GM23338 (cell line): Measurements from ENCODE around the gene DCAF7.

Experiments used
- CREB1 ChIP-seq: fragments of 250-450 bp; sonication (Bioruptor Pico); IDR thresholded peaks from 2 replicates; pipeline ENCODE4 v1.5.0; 2020; ENCODE audit warnings: low read depth, mild to moderate bottlenecking, moderate library complexity
- CTCF ChIP-seq, 2 experiments: fragments of 200-600 bp in 1 of 2; sonication (generic) in 1 of 2; conservative IDR thresholded peaks; 2 replicates each; pipeline versions ENCODE4 v1.5.1 to v1.6.1; 2016 to 2017; ENCODE audit warnings: antibody characterized with exemption in 2 of 2, low read depth in 2 of 2, mild to moderate bottlenecking in 2 of 2, moderate library complexity in 1 of 2
- ETS1 ChIP-seq: IDR thresholded peaks from 2 replicates; pipeline ENCODE4 v1.6.1; 2016; ENCODE audit warnings: antibody characterized with exemption
- EZH2 ChIP-seq: fragments of 200-600 bp; sonication (generic); IDR thresholded peaks from one replicate; pipeline ENCODE4 v1.8.0; 2017; ENCODE audit warnings: antibody characterized with exemption, mild to moderate bottlenecking, low read depth; ENCODE audit not compliant: unreplicated experiment
- EZH2phosphoT487 ChIP-seq: fragments of 200-600 bp; sonication (generic); IDR thresholded peaks from one replicate; pipeline ENCODE4 v1.8.1; 2018; ENCODE audit warnings: antibody characterized with exemption; ENCODE audit not compliant: unreplicated experiment
- JUNB ChIP-seq: IDR thresholded peaks from one replicate; pipeline ENCODE4 v1.6.1; 2016; ENCODE audit warnings: antibody characterized with exemption; ENCODE audit not compliant: unreplicated experiment
- NANOG ChIP-seq: IDR thresholded peaks from 2 replicates; pipeline ENCODE4 v1.6.1; 2016; ENCODE audit warnings: antibody characterized with exemption, borderline replicate concordance
- POLR2AphosphoS5 ChIP-seq: IDR thresholded peaks from 2 replicates; pipeline ENCODE4 v1.6.1; 2016; ENCODE audit warnings: antibody characterized with exemption, low read depth
- REST ChIP-seq: IDR thresholded peaks from one replicate; pipeline ENCODE4 v1.6.1; 2018; ENCODE audit warnings: antibody characterized with exemption; ENCODE audit not compliant: unreplicated experiment
- STAT1 ChIP-seq: IDR thresholded peaks from one replicate; pipeline ENCODE4 v1.6.1; 2016; ENCODE audit warnings: antibody characterized with exemption; ENCODE audit not compliant: unreplicated experiment
- ZNF114 ChIP-seq: fragments of 250-450 bp; sonication (Bioruptor Pico); IDR thresholded peaks from 2 replicates; pipeline ENCODE4 v1.5.0; 2020; ENCODE audit warnings: mild to moderate bottlenecking, moderate library complexity

- TF ChIP-seq CTCF (conservative IDR thresholded peaks at IDR 0.05; ENCODE audit: low read depth in 2 of 2), result no peak
- no peak for TF ChIP-seq POLR2AphosphoS5
- no peak for TF ChIP-seq EZH2
- TF ChIP-seq REST, result no peak
- TF ChIP-seq EZH2phosphoT487, result no peak
- no peak for TF ChIP-seq NANOG
- no peak for TF ChIP-seq ZNF114 (CRISPR knock-in tag)
- no peak for TF ChIP-seq ETS1
- TF ChIP-seq JUNB, result no peak
- no peak for TF ChIP-seq CREB1 (CRISPR knock-in tag)
- no peak for TF ChIP-seq STAT1
Observed at GRCh38 chr17:63610854-63611253, 60.6 kb downstream of the DCAF7 start.
